Karpas-422 (cell line): ENCODE results near the gene LRP1B. TPM values are rescaled to one million over a fixed set of nuclear protein-coding genes. Genes with fewer than 3 reads are reported as not detected.
A peak's percentile ranks its signal among the peaks of the same experiment; 100 is the strongest.

Experiments
- DNase-seq: peaks from one replicate; pipeline ENCODE4 v3.0.0-alpha.2; 2015
- H2AFZ ChIP-seq: fragments of 200-600 bp; sonication (generic); 2 replicates; pipeline ENCODE4 v1.6.1; 2014; ENCODE audit warnings: antibody characterized with exemption, low read length, mixed read lengths
- H3K27ac ChIP-seq: fragments of 200-600 bp; sonication (generic); 2 replicates; pipeline ENCODE4 v1.5.1; 2014; ENCODE audit warnings: mild to moderate bottlenecking, low read length, moderate library complexity
- H3K27me3 ChIP-seq: fragments of 200-600 bp; sonication (generic); 2 replicates; pipeline ENCODE4 v1.6.1; 2014; ENCODE audit warnings: low read length, mixed read lengths
- H3K36me3 ChIP-seq: fragments of 200-600 bp; sonication (generic); 2 replicates; pipeline ENCODE4 v1.6.1; 2014; ENCODE audit warnings: low read length, mixed read lengths; ENCODE audit not compliant: insufficient read depth
- H3K4me1 ChIP-seq: fragments of 200-600 bp; sonication (generic); 2 replicates; pipeline ENCODE4 v1.6.1; 2014; ENCODE audit warnings: mild to moderate bottlenecking, low read length, mixed read lengths
- H3K4me2 ChIP-seq: fragments of 200-600 bp; sonication (generic); 2 replicates; pipeline ENCODE4 v1.6.1; 2014; ENCODE audit warnings: low read length, low read depth, mild to moderate bottlenecking; ENCODE audit not compliant: poor library complexity, severe bottlenecking
- H3K4me3 ChIP-seq: fragments of 200-600 bp; sonication (generic); 2 replicates; pipeline ENCODE4 v1.5.1; 2014; ENCODE audit warnings: mild to moderate bottlenecking, antibody characterized with exemption, low read length, mixed read lengths
- H3K79me2 ChIP-seq: fragments of 200-600 bp; sonication (generic); 2 replicates; pipeline ENCODE4 v1.6.1; 2014; ENCODE audit warnings: mild to moderate bottlenecking, low read length, mixed read lengths
- H3K9ac ChIP-seq: fragments of 200-600 bp; sonication (generic); 2 replicates; pipeline ENCODE4 v1.6.0; 2014; ENCODE audit warnings: low read length
- H3K9me2 ChIP-seq: fragments of 200-600 bp; sonication (generic), shearing (Covaris generic); replicated peaks from 2 replicates; pipeline ENCODE4 v1.6.0; 2014; ENCODE audit warnings: mild to moderate bottlenecking, low read length, moderate library complexity; ENCODE audit not compliant: insufficient read depth
- H3K9me3 ChIP-seq: fragments of 300-700, 200-600 bp; sonication (generic); 2 replicates; pipeline ENCODE4 v1.6.1; 2014; ENCODE audit warnings: low read length, mixed read lengths
- H4K20me1 ChIP-seq: fragments of 200-600 bp; sonication (generic); 2 replicates; pipeline ENCODE4 v1.6.1; 2014; ENCODE audit warnings: mild to moderate bottlenecking, antibody characterized with exemption, low read length, low read depth; ENCODE audit not compliant: insufficient read depth
- total RNA-seq: library from RNA; depleted of rRNA; stranded (reverse); fragments of >200 nt; shearing (Covaris generic); gene quantifications from 2 replicates; pipeline ENCODE4 v1.2.3, GENCODE V29; 2014; ENCODE audit warnings: low replicate concordance

LRP1B gene
- total RNA-seq, 1 experiment from 2014 or later, result not detected

DNA sequence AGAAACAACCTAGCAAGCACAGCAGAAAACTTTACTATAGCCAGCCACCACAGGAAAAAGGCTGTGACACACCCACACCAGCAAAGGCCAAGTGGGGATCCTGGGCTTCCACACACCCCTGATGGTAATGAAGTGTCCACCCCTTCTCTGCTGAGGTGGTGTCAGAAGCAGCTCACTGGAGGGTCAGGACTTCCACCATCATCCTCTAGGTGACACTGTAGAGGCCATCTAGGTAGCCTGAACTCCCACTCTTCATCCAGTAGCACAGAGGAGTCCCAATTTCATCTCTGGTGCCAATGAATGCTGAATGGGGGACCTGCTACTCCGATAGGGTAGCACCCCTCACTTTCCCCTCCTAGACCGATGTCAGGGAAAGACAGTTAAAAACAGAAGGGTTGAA, 1544.4 kb downstream of the LRP1B start:
- Histone ChIP-seq H4K20me1 (no peaks in the 10 kb centered on the region), H3K9ac (no peak overlapping the region), H3K4me1 (no peaks in the 10 kb centered on the region), H3K9me3 (peaks cover 22% of the 10 kb centered on the region; the same call in 1 of the 2 replicates), H3K4me2 (no peak overlapping the region), H3K36me3 (no peaks in the 10 kb centered on the region), H3K79me2 (no peaks in the 10 kb centered on the region), H3K9me2 (no peaks in the 10 kb centered on the region), H2AFZ (no peak overlapping the region), H3K27ac (no peak overlapping the region), H3K4me3 (no peak overlapping the region), H3K27me3 (no peaks in the 10 kb centered on the region)
- DNase-seq, result peak; percentile 44

GRCh38 chr2:140585016-140585415, 1545.8 kb downstream of the LRP1B start:
- Histone ChIP-seq H3K4me3 (no peak overlapping the region), H3K9me3 (peaks cover 24% of the 10 kb centered on the region), H3K27ac (no peak overlapping the region), H3K27me3 (no peaks in the 10 kb centered on the region), H3K36me3 (no peaks in the 10 kb centered on the region), H4K20me1 (no peaks in the 10 kb centered on the region), H3K9ac (no peak overlapping the region), H2AFZ (no peak overlapping the region), H3K9me2 (no peaks in the 10 kb centered on the region), H3K4me2 (no peak overlapping the region), H3K79me2 (no peaks in the 10 kb centered on the region), H3K4me1 (no peaks in the 10 kb centered on the region)
- no peak for DNase-seq

- H3K4me2 ChIP-seq, result no peak overlapping the region
- no peak overlapping the region for H3K27ac ChIP-seq
- H3K36me3 ChIP-seq, result no peaks in the 10 kb centered on the region
- no peak for DNase-seq
- H3K9me3 ChIP-seq, result peaks cover 24% of the 10 kb centered on the region
- H3K4me3 ChIP-seq, result no peak overlapping the region
- H3K9me2 ChIP-seq, result no peaks in the 10 kb centered on the region
- no peaks in the 10 kb centered on the region for H4K20me1 ChIP-seq
- no peak overlapping the region for H3K9ac ChIP-seq
- H3K4me1 ChIP-seq, result no peaks in the 10 kb centered on the region
- H3K27me3 ChIP-seq, result no peaks in the 10 kb centered on the region
- H2AFZ ChIP-seq, result no peak overlapping the region
- no peaks in the 10 kb centered on the region for H3K79me2 ChIP-seq
Observed at GRCh38 chr2:140584471-140584870, 1546.3 kb downstream of the LRP1B start.

GRCh38 chr2:140580532-140581151, 1550.2 kb downstream of the LRP1B start:
- Histone ChIP-seq H3K79me2 (no peaks in the 10 kb centered on the region), H3K9me3 (peaks cover 19% of the 10 kb centered on the region), H3K9me2 (no peaks in the 10 kb centered on the region), H3K36me3 (no peaks in the 10 kb centered on the region), H3K4me2 (no peak overlapping the region), H2AFZ (no peak overlapping the region), H3K4me3 (no peak overlapping the region), H3K27me3 (no peaks in the 10 kb centered on the region), H3K4me1 (no peaks in the 10 kb centered on the region), H4K20me1 (no peaks in the 10 kb centered on the region), H3K9ac (no peak overlapping the region), H3K27ac (no peak overlapping the region)
- DNase-seq, result no peak

GRCh38 chr2:140577453-140577852, 1553.4 kb downstream of the LRP1B start:
- Histone ChIP-seq H3K9ac (no peak overlapping the region), H3K27me3 (no peaks in the 10 kb centered on the region), H2AFZ (no peak overlapping the region), H3K27ac (no peak overlapping the region), H3K9me3 (peaks cover 15% of the 10 kb centered on the region), H3K4me3 (no peak overlapping the region), H3K4me2 (no peak overlapping the region), H3K36me3 (no peaks in the 10 kb centered on the region), H3K79me2 (no peaks in the 10 kb centered on the region), H4K20me1 (no peaks in the 10 kb centered on the region), H3K9me2 (no peaks in the 10 kb centered on the region), H3K4me1 (no peaks in the 10 kb centered on the region)
- DNase-seq, result no peak

DNA sequence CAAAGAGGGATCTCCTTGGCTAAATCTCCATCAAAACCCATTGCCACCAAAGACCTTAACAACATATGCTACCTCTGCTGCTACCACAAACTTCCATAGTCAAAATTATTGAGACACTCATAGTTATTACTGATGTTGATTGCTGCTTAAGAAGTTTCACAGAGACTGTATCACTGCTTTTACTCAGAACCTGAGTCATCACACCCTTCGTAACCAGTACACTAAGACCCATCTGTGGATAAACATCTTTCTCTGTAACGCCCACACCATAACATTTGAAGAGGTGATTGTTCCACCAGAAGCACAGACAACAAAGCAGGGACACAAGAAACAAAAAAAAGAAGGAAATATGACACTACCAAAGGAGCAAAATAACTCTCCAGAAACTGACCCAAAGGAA, 1563.1 kb downstream of the LRP1B start:
- no peaks in the 10 kb centered on the region for H3K9me2 ChIP-seq
- H3K9ac ChIP-seq, result no peak overlapping the region
- no peaks in the 10 kb centered on the region for H3K36me3 ChIP-seq
- H3K4me3 ChIP-seq, result no peak overlapping the region
- no peak for DNase-seq
- H2AFZ ChIP-seq, result no peak overlapping the region
- H3K4me2 ChIP-seq, result no peak overlapping the region
- H4K20me1 ChIP-seq, result no peaks in the 10 kb centered on the region
- H3K27ac ChIP-seq, result no peak overlapping the region
- H3K9me3 ChIP-seq, result peaks cover 36% of the 10 kb centered on the region
- H3K4me1 ChIP-seq, result no peaks in the 10 kb centered on the region
- H3K27me3 ChIP-seq, result no peaks in the 10 kb centered on the region
- H3K79me2 ChIP-seq, result no peaks in the 10 kb centered on the region

DNA sequence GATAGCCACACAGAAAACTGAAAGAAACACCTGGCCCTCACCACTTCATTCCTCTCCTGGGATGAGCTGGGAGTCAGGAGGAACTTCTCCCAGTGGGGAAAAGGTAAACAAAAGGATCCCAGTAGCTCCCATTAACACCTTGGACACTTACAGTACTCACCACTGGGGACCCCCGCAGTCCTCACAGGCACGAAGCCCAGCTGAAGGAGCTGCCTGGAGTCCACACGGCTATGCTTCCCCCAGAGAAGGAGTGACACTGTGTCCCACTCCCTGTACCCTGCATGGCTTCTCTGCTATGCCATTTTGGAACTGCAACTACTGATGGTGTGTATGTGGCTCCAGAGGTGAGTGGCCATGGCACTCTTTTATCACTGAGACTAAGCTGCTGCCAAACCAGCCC, 1565.1 kb downstream of the LRP1B start:
- H3K9me2 ChIP-seq, result no peaks in the 10 kb centered on the region
- H3K4me2 ChIP-seq, result no peak overlapping the region
- no peak overlapping the region for H3K9ac ChIP-seq
- H2AFZ ChIP-seq, result no peak overlapping the region
- H3K79me2 ChIP-seq, result no peaks in the 10 kb centered on the region
- H3K27me3 ChIP-seq, result no peaks in the 10 kb centered on the region
- H3K36me3 ChIP-seq, result no peaks in the 10 kb centered on the region
- no peak overlapping the region for H3K27ac ChIP-seq
- H3K4me1 ChIP-seq, result no peaks in the 10 kb centered on the region
- no peak for DNase-seq
- no peaks in the 10 kb centered on the region for H4K20me1 ChIP-seq
- H3K9me3 ChIP-seq, result peaks cover 33% of the 10 kb centered on the region
- H3K4me3 ChIP-seq, result no peak overlapping the region

GRCh38 chr2:140555701-140556100, 1575.1 kb downstream of the LRP1B start:
- no peak for DNase-seq
- Histone ChIP-seq H3K79me2 (no peaks in the 10 kb centered on the region), H3K9me3 (peaks cover 31% of the 10 kb centered on the region), H3K4me1 (no peaks in the 10 kb centered on the region), H4K20me1 (no peaks in the 10 kb centered on the region), H3K27me3 (no peaks in the 10 kb centered on the region), H2AFZ (no peak overlapping the region), H3K9me2 (no peaks in the 10 kb centered on the region), H3K27ac (no peak overlapping the region), H3K4me3 (no peak overlapping the region), H3K4me2 (no peak overlapping the region), H3K9ac (no peak overlapping the region), H3K36me3 (no peaks in the 10 kb centered on the region)
